Central memory CD4-positive, alpha-beta T cell (primary cell): ENCODE results near the gene ADGRF4.
"Not testable (repeated sequence)": the region's sequence is repeated elsewhere in the genome, so short reads cannot be mapped to it uniquely, and the experiment has no call there.

Experiments
- DNase-seq: peaks from one replicate; pipeline ENCODE4 v3.0.0; 2022

The ADGRF4 gene

GRCh38 chr6:47736083-47736700, 37.8 kb downstream of the ADGRF4 start:
- DNase-seq: no peak

- no peak for DNase-seq
These were observed 39.0 kb downstream of the ADGRF4 start for GRCh38 chr6:47737406-47737805.

GRCh38 chr6:47740714-47741113, 42.3 kb downstream of the ADGRF4 start:
- no peak for DNase-seq

- no peak for DNase-seq
These were observed 43.4 kb downstream of the ADGRF4 start for GRCh38 chr6:47741807-47742206.

- no peak for DNase-seq
These were observed 45.4 kb downstream of the ADGRF4 start for GRCh38 chr6:47743744-47744143.

- DNase-seq: not testable (repeated sequence)
These were observed 46.9 kb downstream of the ADGRF4 start for GRCh38 chr6:47745269-47745668.

GRCh38 chr6:47749757-47750156, 51.4 kb downstream of the ADGRF4 start:
- DNase-seq: no peak

GRCh38 chr6:47752801-47753200, 54.4 kb downstream of the ADGRF4 start:
- DNase-seq: no peak

- no peak for DNase-seq
These were observed 61.0 kb downstream of the ADGRF4 start for GRCh38 chr6:47759364-47759763.

GRCh38 chr6:47762502-47762901, 64.1 kb downstream of the ADGRF4 start:
- no peak for DNase-seq

GRCh38 chr6:47766445-47766844, 68.1 kb downstream of the ADGRF4 start:
- no peak for DNase-seq

GRCh38 chr6:47767102-47767501, 68.7 kb downstream of the ADGRF4 start:
- no peak for DNase-seq

GRCh38 chr6:47769982-47770381, 71.6 kb downstream of the ADGRF4 start:
- no peak for DNase-seq
